ENCODE data around the gene CCR3.
"Not testable (repeated sequence)": the region's sequence is repeated elsewhere in the genome, so short reads cannot be mapped to it uniquely, and the experiment has no call there.

CCR3 gene

GRCh38 chr3:46200790-46201189, 41.5 kb upstream of the CCR3 start:
- Histone ChIP-seq H3K27me3 (no peaks in the 10 kb centered on the region), H3K4me1 (no peaks in the 10 kb centered on the region), H3K36me3 (no peaks in the 10 kb centered on the region), H3K9me3 (no peaks in the 10 kb centered on the region), H3K4me3 (ENCODE audit: low read depth, low read length) (no peak overlapping the region)
- no peak for TF ChIP-seq CTCF (IDR thresholded peaks at IDR 0.05; ENCODE audit: low read depth, low read length)
- DNase-seq: no peak

DNA sequence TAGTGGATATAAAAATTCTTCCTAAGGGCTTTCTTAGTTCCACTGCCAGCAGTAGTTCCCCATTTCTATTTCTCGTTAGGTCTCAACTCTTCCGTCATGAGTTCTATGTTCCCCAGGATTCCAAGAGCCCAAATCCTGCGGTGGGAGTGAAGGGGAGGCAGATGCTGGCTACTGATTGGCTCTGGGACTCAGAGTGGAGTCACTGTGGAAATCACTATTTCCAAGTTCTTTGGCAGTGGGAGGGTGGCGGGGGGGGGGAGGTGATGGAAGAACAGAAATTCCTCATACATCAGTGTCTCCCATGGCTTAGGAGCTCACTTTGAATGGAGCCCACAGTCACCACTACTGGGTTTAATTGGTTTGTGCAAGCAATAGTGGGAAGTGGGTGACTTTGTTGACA, 39.7 kb upstream of the CCR3 start:
- H3K27me3 ChIP-seq: no peaks in the 10 kb centered on the region
- no peak for DNase-seq
- TF ChIP-seq CTCF (IDR thresholded peaks at IDR 0.05; ENCODE audit: low read depth, low read length): no peak
- H3K4me1 ChIP-seq: no peaks in the 10 kb centered on the region
- no peaks in the 10 kb centered on the region for H3K36me3 ChIP-seq
- no peaks in the 10 kb centered on the region for H3K9me3 ChIP-seq
- no peak overlapping the region for H3K4me3 ChIP-seq (ENCODE audit: low read depth, low read length)

- Histone ChIP-seq H3K27me3 (no peaks in the 10 kb centered on the region), H3K4me1 (no peaks in the 10 kb centered on the region), H3K36me3 (no peaks in the 10 kb centered on the region), H3K4me3 (ENCODE audit: low read depth, low read length) (no peak overlapping the region), H3K9me3 (no peaks in the 10 kb centered on the region)
- TF ChIP-seq CTCF (IDR thresholded peaks at IDR 0.05; ENCODE audit: low read depth, low read length): no peak
- DNase-seq: no peak
Measured at GRCh38 chr3:46203681-46204080, 38.6 kb upstream of the CCR3 start.

DNA sequence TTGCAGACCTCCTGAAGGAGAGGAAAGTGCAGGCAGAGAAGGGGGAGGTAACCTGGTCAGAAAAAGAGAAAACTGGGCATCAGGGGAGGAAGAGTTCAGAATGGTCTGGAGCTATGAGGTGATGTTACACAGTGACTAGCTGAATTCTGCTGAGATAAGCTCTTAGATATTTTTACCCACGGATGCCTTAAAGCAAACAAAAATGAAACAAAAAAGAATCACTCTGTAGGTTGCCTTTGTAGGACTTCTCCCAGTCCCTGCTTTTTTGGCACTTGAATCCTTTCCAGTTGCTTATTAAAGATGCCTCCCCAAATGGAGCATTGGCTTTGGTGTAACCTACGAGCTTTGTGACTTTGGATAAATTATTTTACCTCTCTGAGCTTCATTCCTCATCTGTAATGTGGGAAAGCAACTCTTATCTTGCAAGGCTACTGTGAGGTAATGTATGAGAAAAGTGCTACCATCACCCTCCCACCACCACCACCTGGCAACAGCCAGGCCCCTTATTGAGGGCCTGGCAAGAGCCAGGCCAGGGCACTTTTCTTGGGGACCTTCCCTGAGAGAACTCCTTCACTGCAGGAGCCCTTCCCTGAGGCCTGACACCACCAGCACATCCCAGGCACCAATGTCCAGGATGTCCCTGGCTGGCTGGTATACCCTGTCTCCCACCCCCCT, 36.8 kb upstream of the CCR3 start:
- no peaks in the 10 kb centered on the region for H3K9me3 ChIP-seq
- DNase-seq: no peak
- no peak for TF ChIP-seq CTCF (IDR thresholded peaks at IDR 0.05; ENCODE audit: low read depth, low read length)
- no peaks in the 10 kb centered on the region for H3K4me1 ChIP-seq
- H3K27me3 ChIP-seq: no peaks in the 10 kb centered on the region
- no peak overlapping the region for H3K4me3 ChIP-seq (ENCODE audit: low read depth, low read length)
- no peaks in the 10 kb centered on the region for H3K36me3 ChIP-seq

GRCh38 chr3:46206282-46207015, 35.8 kb upstream of the CCR3 start:
- Histone ChIP-seq H3K4me1 (no peaks in the 10 kb centered on the region), H3K4me3 (ENCODE audit: low read depth, low read length) (no peak overlapping the region), H3K36me3 (no peaks in the 10 kb centered on the region), H3K9me3 (no peaks in the 10 kb centered on the region), H3K27me3 (no peaks in the 10 kb centered on the region)
- DNase-seq: no peak
- TF ChIP-seq CTCF (IDR thresholded peaks at IDR 0.05; ENCODE audit: low read depth, low read length): no peak

- not testable (repeated sequence) for H3K36me3 ChIP-seq; DNase-seq; H3K27me3 ChIP-seq; H3K4me3 ChIP-seq (ENCODE audit: low read depth, low read length); H3K9me3 ChIP-seq; H3K4me1 ChIP-seq
Measured at GRCh38 chr3:46207514-46207913, 34.7 kb upstream of the CCR3 start.
